Measurements from ENCODE around the gene CAMTA1. TPM values are rescaled to one million over a fixed set of nuclear protein-coding genes. Genes with fewer than 3 reads are reported as not detected.

The CAMTA1 gene
- polyA plus RNA-seq, 1 donor (not counting 4 experiments of a cell fraction or from before 2014, with no cell fraction given), result 51.4 TPM

GRCh38 chr1:7809742-7810141 lies 1024.5 kb downstream of the CAMTA1 start:
- no peak for FAIRE-seq

GRCh38 chr1:7810395-7810794 lies 1025.1 kb downstream of the CAMTA1 start:
- Histone ChIP-seq H3K4me2 (ENCODE audit: control insufficient read depth, extremely low read depth, insufficient read depth, low read depth, low read length) (no peak overlapping the region), H3K4me1 (ENCODE audit: control insufficient read depth, extremely low read depth, insufficient read depth, low read length) (peaks cover 5% of the 10 kb centered on the region), H3K9me3 (ENCODE audit: control insufficient read depth, low read depth, low read length) (peaks cover 2% of the 10 kb centered on the region), H4K20me1 (ENCODE audit: control insufficient read depth, extremely low read depth, insufficient read depth, low read length) (no peaks in the 10 kb centered on the region), H2AFZ (ENCODE audit: control insufficient read depth, low read length) (no peak overlapping the region), H3K9me1 (ENCODE audit: control insufficient read depth, extremely low read depth, insufficient read depth, low read length) (no peaks in the 10 kb centered on the region), H3K27me3 (ENCODE audit: control insufficient read depth, extremely low read depth, insufficient read depth, low read length) (no peaks in the 10 kb centered on the region), H3K79me2 (ENCODE audit: control insufficient read depth, insufficient read depth, low read length) (no peaks in the 10 kb centered on the region), H3K27ac (ENCODE audit: control insufficient read depth, insufficient read depth, low read length) (no peak overlapping the region), H3K9ac (ENCODE audit: control insufficient read depth, extremely low read depth, insufficient read depth, low read length) (no peak overlapping the region), H3K36me3 (ENCODE audit: control insufficient read depth in 2 of 2, extremely low read depth in 1 of 2, insufficient read depth in 2 of 2, low read length in 2 of 2) (peaks cover 7 to 10% of the 10 kb centered on the region in 2 experiments), H3K4me3 (ENCODE audit: control insufficient read depth in 2 of 3, extremely low read depth in 1 of 3, insufficient read depth in 2 of 3, low read depth in 1 of 3, low read length in 3 of 3) (no peak overlapping the region)
- peak; percentile 36 for DNase-seq (ENCODE audit: low read depth, low spot score)
- TF ChIP-seq EZH2 (IDR thresholded peaks at IDR 0.05; ENCODE audit: low read length) (no peak), CTCF (optimal IDR thresholded peaks at IDR 0.05 in 1 of 3, IDR thresholded peaks at IDR 0.05 in 1 of 3, conservative IDR thresholded peaks at IDR 0.05 in 1 of 3; ENCODE audit: extremely low read depth in 1 of 3, insufficient read depth in 2 of 3, low read length in 3 of 3) (no peak)
- peak; percentile 48 for FAIRE-seq
- dilution Hi-C loops (cut with MboI; ENCODE audit: extremely low pct_ligation_motif_present, low sequenced_read_pairs), result no loop called here

More at GRCh38 chr1:7809742-7810141, 1024.5 kb downstream of the CAMTA1 start:
- Histone ChIP-seq H3K4me3 (ENCODE audit: control insufficient read depth in 2 of 3, extremely low read depth in 1 of 3, insufficient read depth in 2 of 3, low read depth in 1 of 3, low read length in 3 of 3) (no peak overlapping the region), H3K4me2 (ENCODE audit: control insufficient read depth, extremely low read depth, insufficient read depth, low read depth, low read length) (no peak overlapping the region), H3K36me3 (ENCODE audit: control insufficient read depth in 2 of 2, extremely low read depth in 1 of 2, insufficient read depth in 2 of 2, low read length in 2 of 2) (peaks cover 7 to 10% of the 10 kb centered on the region in 2 experiments), H3K9me3 (ENCODE audit: control insufficient read depth, low read depth, low read length) (peaks cover 2% of the 10 kb centered on the region), H3K27me3 (ENCODE audit: control insufficient read depth, extremely low read depth, insufficient read depth, low read length) (no peaks in the 10 kb centered on the region), H4K20me1 (ENCODE audit: control insufficient read depth, extremely low read depth, insufficient read depth, low read length) (no peaks in the 10 kb centered on the region), H3K27ac (ENCODE audit: control insufficient read depth, insufficient read depth, low read length) (no peak overlapping the region), H3K4me1 (ENCODE audit: control insufficient read depth, extremely low read depth, insufficient read depth, low read length) (peaks cover 5% of the 10 kb centered on the region), H3K79me2 (ENCODE audit: control insufficient read depth, insufficient read depth, low read length) (no peaks in the 10 kb centered on the region), H2AFZ (ENCODE audit: control insufficient read depth, low read length) (no peak overlapping the region), H3K9me1 (ENCODE audit: control insufficient read depth, extremely low read depth, insufficient read depth, low read length) (no peaks in the 10 kb centered on the region), H3K9ac (ENCODE audit: control insufficient read depth, extremely low read depth, insufficient read depth, low read length) (no peak overlapping the region)
- dilution Hi-C loops (cut with MboI; ENCODE audit: extremely low pct_ligation_motif_present, low sequenced_read_pairs), result no loop called here
- TF ChIP-seq CTCF (optimal IDR thresholded peaks at IDR 0.05 in 1 of 3, IDR thresholded peaks at IDR 0.05 in 1 of 3, conservative IDR thresholded peaks at IDR 0.05 in 1 of 3; ENCODE audit: extremely low read depth in 1 of 3, insufficient read depth in 2 of 3, low read length in 3 of 3) (no peak), EZH2 (IDR thresholded peaks at IDR 0.05; ENCODE audit: low read length) (no peak)
- no peak for DNase-seq (ENCODE audit: low read depth, low spot score)

Data from keratinocyte (primary cell).